SW480 (cell line): ENCODE measurements around the gene ANKHD1.
A peak's percentile ranks its signal among the peaks of the same experiment; 100 is the strongest.

ENCODE experiments used
- DNase-seq: peaks from one replicate; pipeline ENCODE4 v3.0.0-alpha.2; 2016; ENCODE audit warnings: low spot score

ANKHD1 gene

GRCh38 chr5:140401362-140402257 lies at the start of gene ANKHD1:
Gene ANKHD1, plus strand, starts transcription at chr5:140401833. Its CDS starts 135 bp downstream, at chr5:140401968.
- DNase-seq = peak; percentile 100

- DNase-seq = no peak
These were observed 46.1 kb upstream of the ANKHD1 start for GRCh38 chr5:140355546-140355945.

- no peak for DNase-seq
These were observed 44.5 kb upstream of the ANKHD1 start for GRCh38 chr5:140356853-140357725.

GRCh38 chr5:140357726-140358093 lies 43.9 kb upstream of the ANKHD1 start:
- peak; percentile 89 for DNase-seq

GRCh38 chr5:140358738-140359310 lies 42.8 kb upstream of the ANKHD1 start:
- peak; percentile 51 for DNase-seq

GRCh38 chr5:140360101-140360500 lies 41.5 kb upstream of the ANKHD1 start, which contains the start of gene SLC4A9:
Gene SLC4A9, plus strand, starts transcription at chr5:140360194. Its CDS starts 43 bp downstream, at chr5:140360237.
- DNase-seq = no peak

GRCh38 chr5:140360681-140361479 lies 40.8 kb upstream of the ANKHD1 start:
- no peak for DNase-seq

- DNase-seq = no peak
These were observed 39.7 kb upstream of the ANKHD1 start for GRCh38 chr5:140361901-140362300.

GRCh38 chr5:140362311-140362710 lies 39.3 kb upstream of the ANKHD1 start:
- no peak for DNase-seq

- peak; percentile 78 for DNase-seq
These were observed 38.6 kb upstream of the ANKHD1 start for GRCh38 chr5:140362875-140363630.

- DNase-seq = no peak
These were observed 37.8 kb upstream of the ANKHD1 start for GRCh38 chr5:140363631-140364471.

GRCh38 chr5:140364472-140364765 lies 37.2 kb upstream of the ANKHD1 start:
- DNase-seq = no peak

- no peak for DNase-seq
These were observed 36.4 kb upstream of the ANKHD1 start for GRCh38 chr5:140365282-140365681.

GRCh38 chr5:140365941-140366340 lies 35.7 kb upstream of the ANKHD1 start:
- DNase-seq = no peak

- DNase-seq = no peak
These were observed 34.9 kb upstream of the ANKHD1 start for GRCh38 chr5:140366589-140367255.

GRCh38 chr5:140367256-140368013 lies 34.2 kb upstream of the ANKHD1 start:
- DNase-seq = no peak

- DNase-seq = no peak
These were observed 30.1 kb upstream of the ANKHD1 start for GRCh38 chr5:140371356-140372151.

GRCh38 chr5:140372971-140373487 lies 28.6 kb upstream of the ANKHD1 start:
- DNase-seq = peak; percentile 77
